Activated effector memory CD4-positive, alpha-beta T cell treated with anti-CD3 and anti-CD28 coated beads, Interleukin-2, amount 50 U/mL, for 16 hours (primary cell): ENCODE measurements around the gene APAF1.

ENCODE experiments used
- DNase-seq: peaks from one replicate; pipeline ENCODE4 v3.0.0-alpha.2; 2020

APAF1 gene

DNA sequence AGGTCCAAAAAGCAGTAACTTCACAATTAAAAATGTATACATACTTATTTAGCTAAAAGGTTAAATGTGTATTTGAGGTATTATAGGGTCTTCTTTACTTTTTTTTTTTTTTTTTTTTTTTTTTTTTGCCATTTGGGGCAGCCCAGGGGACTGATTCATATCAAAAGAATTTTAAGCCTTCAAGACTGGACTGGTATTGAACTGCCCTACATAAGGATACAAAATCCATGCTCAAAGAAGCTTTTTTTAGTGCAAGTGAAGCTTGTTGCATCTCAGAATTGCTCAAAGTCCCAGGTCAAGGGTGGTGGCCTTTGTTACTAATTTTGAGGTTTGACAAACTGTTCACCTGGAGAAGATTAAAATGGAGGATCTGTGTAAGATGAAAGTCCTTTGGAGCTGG is 124.0 kb downstream of the APAF1 start:
- no peak for DNase-seq

DNA sequence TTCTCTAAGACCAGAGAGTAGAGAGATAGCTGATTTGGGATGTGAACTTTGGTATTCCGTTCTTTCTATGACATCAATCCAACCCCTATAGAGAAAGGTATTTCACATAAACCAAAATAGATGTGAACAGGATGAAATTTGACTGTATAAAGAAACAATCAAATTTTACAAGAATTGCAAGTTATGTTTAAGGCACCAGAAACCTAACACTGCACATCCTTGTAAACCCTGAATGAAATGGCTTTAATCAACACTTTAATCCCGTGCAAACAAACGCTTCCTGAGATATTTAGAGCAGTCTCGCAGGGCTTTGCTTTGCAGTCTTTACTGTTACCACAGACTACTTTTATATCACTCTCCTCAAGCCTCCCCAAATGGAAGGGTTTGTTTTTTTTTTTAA is 125.1 kb downstream of the APAF1 start:
- DNase-seq = no peak

DNA sequence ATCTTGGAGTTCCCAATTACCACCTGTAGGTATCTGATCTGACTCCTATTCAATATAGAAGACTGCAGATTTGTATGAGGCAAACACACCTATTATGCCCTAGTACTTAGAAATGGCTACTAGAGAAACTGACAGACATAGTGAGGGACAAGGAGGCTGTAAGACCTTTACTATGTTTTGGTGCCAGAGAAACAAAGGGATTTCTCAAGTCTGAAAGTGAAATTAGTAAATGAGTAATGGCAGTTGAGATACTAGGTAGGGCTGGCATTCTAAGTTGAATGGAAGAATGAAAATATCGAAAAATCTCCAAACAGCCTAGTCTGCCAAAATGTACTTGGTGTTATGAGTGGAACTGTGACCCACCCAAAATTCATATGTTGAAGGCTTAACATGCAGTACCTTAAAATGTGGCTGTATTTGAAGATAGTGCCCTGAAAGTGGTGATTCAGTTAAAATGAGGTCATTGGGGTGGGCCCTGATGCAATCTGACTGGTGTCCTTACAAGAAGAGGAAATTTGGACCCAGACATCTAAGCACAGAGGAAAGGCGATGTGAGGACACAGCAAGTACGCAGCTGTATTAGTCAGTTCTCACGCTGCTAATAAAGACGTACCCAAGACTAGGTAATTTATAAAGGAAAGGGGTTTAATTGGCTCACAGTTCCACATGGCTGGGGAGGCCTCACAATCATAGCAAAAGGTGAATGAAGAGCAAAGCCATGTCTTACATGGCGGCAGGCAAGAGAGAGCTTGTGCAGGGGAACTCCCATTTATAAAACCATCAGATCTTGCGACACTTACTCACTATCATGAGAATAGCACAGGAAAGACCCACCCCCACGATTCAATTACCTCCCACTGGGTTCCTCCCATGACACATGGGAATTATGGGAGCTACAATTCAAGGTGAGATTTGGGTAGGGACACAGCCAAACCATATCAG is 127.0 kb downstream of the APAF1 start:
- no peak for DNase-seq

DNA sequence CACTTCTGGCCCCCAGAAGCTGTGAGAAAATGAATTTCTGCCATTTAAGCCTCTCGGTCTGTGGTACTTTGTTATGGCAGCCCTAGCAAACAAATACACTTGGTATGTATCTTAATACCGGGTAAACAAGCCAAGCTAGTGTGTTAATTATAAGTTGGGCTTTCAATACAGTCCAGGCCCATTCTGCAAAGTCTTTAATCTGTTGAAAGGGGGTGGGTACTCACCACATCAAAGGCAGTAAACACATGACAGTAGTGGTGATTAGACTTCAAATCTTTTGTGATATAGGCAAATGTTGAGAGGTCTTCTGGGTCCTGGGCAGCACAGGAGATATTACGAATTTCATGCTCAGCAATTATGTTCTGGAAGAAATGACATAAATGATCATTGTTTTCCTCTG is 127.7 kb downstream of the APAF1 start:
- no peak for DNase-seq

DNA sequence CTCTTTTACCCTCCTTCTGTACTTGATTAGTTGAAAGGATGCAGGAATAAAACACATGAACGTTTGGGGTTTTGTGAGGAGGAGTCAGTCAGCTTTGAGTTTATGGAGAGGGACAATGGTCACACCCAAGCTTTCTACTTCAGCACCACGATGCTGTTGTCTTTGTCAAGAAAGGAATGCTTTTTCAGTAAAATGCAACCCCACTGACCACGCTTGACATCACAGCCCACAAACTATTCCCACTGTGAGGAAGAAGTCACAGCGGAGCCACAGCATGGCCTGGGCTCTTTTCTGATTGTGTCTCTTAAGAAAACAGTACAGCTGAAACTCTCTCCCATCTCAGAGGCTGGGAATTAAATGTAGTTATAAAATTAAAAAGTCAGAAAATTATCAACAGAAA is 135.2 kb downstream of the APAF1 start:
- DNase-seq = no peak

DNA sequence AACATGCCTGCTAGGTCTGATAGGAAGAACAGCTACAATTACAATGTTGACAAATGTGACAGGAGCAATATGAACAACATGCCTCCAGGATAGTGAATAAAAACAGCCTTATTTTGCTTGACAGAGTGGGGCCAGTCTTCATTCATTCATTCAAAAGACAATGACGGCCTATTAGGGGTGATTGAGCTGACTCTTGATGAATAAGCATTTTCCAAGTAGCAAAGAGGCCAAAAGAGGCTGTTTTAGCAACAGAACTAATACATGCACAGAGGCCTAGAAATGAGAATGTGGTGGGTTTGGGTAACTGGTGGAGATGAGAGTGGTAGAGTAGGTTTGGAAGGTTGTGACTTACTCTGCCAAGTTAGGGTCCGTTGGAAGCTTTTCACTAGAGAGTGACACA is 138.3 kb downstream of the APAF1 start:
- DNase-seq = no peak
